UCSD-AML1 (cell line): ENCODE data around the gene PLSCR4.
A peak's percentile ranks its signal among the peaks of the same experiment; 100 is the strongest.

ENCODE experiments used
- DNase-seq: peaks from one replicate; lab custom pipeline; 2025; ENCODE audit not compliant: unreplicated experiment; lab: John Stamatoyannopoulos, UW

The PLSCR4 gene

DNA sequence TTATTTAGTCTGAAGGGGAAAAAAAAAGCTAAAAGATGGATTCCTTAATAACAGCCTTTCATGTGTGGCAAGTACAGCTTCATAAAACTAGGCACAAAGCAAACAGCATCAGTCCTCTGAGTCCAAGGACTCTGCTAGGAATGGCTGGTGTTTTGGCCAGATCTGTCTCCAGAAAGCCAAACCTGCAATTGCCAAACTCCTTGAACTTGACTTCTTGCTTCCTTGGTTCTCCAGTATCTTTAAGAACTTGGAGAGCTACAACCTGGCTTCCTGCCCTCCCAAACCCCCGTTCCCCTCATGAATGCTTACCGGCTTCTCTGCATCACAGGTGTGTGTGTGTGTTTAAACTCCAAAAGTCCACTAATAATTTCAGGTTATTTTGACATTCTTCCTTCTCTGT, 88.3 kb downstream of the PLSCR4 start:
- DNase-seq: no peak

DNA sequence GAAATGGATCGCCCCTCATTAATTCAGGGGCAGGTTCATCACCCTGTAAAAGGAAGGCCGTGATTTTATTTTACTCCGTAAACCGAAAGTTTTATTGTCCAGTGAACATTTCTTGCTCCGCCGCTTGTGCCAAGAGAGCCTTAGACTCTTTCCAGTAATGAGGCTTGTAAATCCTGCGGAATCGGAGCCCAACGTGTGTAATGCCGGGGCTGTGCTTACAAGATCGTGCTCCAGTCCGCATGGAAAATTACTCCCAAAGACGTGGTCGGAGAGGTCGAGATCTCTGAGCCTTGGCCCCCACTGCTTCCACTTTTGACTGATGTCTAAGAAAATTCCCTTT, 89.3 kb downstream of the PLSCR4 start:
- DNase-seq: no peak

DNA sequence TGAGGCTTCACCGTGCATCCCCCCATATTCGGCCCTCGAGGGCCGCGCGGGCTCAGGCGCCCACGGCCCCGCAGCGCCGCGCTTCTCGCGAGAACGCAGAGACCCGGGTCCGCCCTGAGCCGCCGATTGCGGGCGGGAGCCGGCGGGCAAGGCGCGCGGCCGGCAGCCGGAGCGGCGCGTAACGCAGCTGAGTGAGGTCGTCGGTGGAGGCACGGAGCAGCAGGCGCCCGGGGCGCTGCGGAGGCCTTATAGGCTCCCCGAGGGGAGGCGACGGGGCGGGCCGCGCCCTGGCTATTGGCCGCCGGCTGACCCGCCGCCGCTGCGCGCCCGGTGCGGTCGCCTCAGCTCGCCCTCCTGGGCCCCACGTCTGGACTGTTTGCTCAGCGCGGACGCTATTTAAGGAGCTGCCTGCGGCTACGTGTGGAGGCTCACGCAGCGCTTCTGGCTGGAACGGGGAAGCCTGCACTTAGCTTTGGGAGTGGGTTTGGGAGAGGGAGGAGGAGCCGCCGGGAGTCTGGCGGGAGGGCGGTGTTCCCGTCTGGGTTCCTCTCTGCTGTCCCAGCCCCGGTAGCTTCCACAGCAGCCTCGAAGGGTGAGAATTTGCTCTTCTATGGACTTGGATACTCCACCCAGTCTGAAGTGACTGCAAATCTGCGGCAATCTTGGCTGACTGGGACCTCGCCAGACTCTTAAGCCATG, 89.8 kb downstream of the PLSCR4 start, which contains the start of gene PLOD2:
TSS of gene PLOD2 (minus strand) at position 221 of the 699 bp plus-strand sequence. CDS start at position 26, 195 bp downstream.
- peak; percentile 5 for DNase-seq

DNA sequence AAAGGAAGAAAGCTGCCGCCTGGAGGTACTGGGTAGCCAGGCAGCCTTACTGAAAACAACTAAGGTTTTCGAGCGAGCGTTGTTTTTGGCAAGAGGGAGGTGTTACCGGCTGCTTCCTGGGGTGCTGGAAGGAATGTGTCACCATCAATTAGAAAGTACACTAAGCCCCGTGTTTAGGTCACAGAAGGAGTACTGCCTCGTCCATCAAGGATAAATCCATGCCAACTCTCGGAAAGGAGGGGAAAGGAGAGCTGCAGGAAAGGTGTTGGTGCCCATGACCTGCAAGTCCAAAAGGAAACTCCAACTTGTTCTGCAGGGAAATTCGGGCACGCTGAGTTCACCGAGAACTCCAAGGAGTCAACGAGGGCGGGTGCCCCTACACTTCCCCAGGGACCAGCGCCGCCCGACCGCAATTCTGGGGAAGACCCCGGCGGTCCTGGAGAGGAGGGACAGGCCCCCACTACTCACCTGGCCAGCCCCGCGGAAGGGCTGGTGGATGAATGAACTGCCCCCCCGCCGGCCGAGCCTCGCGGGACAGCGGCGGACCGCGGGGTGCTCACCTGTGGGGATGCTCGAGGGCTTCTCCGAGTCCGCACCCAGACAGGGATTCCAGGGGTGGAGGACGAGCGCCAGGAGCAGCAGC, 90.5 kb downstream of the PLSCR4 start:
- DNase-seq: no peak

DNA sequence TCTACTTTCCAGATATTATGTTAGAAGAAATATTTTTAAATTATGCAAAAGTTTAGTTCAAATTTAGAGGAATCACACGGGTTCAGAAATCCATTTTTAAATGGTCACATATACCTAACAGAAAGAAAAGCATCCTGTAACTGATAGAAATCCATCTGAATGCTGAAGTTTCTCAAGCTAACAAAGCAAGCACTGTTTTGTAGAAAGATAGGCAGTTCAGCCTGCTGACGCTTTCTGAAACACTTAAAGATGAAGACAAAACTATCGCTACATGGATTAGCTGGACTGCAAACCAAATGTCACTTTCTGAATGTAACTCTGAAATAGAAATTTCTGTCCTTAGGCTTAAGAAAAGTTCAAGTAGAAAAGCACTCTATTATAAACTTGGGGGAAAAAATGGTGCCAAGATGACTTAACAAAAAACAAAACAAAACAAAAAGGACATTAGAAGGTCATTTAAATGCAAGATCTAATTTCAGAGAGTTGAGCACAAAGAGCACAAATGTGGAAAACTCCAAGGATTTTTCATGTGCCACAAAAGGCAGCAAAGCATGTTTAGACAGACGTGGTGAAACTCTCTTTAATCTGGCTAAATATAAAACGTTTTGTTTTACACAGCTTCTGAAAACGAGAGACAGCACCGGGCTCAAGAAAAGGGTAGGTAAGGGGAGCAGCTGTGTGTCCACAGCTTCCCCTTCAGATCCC, 91.1 kb downstream of the PLSCR4 start:
- no peak for DNase-seq

DNA sequence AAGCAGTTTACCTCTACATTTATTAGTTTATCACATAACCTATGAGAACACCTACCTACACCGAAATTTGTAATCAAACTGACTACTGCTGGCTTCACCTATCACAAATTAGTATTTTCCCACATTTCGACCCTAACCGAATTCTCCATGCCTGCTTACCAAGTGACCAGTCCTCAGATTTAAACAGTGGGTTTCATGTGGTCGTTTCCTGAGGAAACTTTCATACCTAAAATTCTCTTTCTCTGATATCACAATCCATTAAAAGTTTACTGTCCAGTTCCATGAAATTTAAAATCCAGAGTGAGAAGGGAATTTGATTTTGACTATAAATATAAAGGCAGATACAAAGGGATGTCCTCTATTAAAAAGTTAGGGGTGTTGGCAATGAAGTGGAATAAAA, 91.9 kb downstream of the PLSCR4 start:
- DNase-seq: no peak

DNA sequence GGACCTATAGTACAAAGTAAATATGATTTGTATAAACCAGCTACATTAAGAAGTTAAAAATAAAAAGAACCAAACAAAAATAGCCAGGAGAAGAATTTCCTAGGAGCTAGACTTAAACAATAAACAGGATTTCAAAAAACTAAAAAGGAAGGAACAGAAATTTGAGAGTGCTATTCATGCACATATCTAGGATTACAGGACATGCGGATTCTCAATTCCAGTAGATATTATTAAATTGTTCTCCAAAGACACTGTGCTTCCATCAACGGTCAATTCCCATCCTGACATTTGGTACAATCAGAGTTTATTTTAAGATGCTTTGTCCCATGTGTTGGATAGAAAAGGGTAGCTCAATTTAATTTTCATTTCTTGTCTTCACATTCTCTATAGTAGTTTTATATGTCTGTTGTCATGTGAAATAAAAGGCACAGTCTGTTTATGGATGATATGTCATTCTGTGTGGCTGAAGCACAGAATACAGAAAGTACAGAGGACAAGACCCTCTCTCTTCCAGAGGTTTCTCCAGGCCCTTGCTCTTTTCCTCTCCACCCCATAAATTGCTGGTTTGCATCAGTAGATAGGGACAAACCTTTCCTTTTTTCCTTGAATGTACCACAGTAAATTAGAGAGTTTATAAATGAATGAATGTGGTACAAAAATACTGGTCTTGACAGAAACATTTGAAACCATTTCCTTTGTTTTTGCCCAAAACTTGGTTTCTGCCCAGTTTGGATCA, 93.4 kb downstream of the PLSCR4 start:
- DNase-seq: no peak

DNA sequence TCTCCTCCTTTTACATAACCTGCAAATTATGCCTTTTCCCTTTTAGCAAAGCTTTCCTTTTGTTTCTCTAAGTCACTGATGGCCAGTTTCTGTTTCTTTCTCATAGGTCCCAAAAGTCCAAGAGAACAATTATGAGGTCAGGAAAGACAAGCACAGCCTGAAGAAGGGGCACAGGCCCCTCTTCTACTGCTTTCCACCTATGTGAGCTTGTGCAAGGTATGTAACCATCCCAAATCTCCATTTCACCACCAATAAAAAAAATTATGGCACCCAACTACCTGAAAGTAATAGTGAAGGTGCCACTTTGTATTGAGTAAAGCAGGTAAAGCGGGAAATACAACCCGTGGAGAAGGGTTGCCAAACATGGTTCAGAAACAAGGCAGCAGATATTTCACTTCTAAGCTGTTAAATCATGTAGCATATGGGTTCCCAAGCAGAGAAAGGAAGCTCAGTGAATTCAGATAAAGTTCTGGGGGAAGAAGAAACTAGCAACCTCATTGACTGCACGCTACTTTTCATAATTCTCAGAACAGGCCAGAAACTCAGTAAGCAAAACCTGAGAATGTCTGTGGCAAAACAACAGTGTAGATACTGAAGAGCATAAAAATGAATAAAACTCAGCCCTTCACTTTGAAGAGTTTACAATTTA, 94.1 kb downstream of the PLSCR4 start:
- DNase-seq: no peak

DNA sequence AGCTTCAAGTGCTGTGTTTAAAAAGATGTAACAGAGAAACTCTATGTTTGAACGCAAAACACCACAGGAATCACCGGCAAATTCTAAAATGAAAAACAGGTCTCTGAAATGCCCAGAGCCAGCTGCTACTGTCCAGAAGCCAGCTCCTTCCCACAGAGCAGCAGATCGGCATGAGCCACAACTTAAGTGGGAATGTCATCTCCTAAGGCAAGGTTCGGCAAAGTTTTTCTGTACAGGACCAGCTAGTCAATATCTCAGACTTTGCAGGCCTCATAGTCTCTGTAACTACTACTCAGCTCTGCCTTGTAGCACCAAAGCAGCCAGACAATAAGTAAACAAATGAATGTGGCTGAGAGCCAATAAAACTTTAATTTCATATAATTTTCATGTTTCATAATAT, 94.8 kb downstream of the PLSCR4 start:
- no peak for DNase-seq

DNA sequence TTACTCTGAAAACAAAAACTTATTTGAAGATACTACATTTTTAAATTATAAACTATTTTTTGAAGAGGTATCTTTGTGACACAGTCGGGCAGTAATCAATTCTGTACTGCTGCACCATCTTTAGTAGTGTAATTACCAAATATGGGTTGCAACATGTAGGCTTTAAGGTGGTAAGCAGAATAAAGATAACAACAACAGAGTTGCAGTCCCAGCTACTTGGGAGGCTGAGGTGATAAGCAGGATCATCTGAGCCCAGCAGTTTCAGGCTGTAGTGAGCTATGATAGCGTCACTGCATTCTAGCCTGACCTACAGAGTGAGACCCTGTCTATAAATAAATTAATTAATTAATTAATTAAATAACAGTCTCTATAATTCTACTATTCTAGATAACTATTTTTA, 95.9 kb downstream of the PLSCR4 start:
- DNase-seq: no peak

DNA sequence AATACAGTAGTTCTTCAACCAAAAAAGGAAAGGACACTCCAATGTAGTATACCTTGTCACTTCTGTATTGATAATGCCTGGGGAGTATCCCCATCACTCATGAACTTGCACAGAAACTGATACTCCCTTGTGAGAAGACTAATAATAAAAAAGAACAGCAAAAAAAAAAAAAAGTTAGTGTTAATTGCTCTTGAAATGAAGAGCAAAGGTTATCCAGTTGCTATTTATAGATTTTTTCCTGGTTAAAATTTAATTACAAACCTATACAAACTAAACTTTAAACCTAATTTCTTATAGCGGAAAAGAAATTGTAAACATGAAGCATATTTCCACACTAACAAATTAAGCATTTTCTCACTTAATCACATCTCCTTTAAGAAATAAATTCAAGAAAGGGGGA, 96.6 kb downstream of the PLSCR4 start:
- no peak for DNase-seq

DNA sequence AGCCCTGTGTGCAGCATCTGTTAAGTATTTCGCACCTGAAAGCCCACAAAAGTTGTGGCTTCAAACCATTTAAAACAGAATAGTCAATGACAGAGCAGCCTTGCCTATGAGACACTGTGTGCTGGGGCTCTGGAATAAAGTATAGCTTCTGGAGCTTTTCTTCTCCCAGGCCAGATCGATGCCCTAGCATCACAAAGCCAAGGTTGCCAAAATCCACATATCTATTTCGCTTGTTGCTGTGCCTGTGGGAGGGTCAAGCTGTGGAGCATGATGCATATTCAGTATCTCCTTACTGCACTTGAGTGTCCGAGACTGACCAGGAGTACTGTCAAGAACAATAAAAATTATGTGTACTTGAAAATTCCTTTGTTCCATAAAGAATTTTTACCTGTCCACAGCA, 97.5 kb downstream of the PLSCR4 start:
- DNase-seq: no peak

DNA sequence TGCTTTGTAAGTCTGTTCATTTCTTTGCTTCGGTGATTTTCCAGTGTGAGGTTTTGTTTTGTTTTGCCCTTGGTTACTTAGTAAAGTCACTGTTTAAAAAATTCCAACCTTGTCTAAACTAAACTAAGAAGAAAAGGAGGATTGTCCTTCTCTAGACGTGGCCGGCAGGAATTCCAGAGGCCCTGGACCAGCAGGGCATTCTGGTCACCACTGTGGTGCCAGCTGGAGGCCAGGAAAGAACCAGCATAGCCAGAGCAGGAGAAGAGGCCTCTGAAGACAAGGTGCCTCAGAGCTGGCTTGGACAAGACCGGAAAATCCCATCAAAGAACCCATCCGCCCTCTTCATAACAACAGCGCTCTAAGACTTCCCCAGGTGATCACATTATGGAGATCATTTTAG, 98.1 kb downstream of the PLSCR4 start:
- DNase-seq: no peak

DNA sequence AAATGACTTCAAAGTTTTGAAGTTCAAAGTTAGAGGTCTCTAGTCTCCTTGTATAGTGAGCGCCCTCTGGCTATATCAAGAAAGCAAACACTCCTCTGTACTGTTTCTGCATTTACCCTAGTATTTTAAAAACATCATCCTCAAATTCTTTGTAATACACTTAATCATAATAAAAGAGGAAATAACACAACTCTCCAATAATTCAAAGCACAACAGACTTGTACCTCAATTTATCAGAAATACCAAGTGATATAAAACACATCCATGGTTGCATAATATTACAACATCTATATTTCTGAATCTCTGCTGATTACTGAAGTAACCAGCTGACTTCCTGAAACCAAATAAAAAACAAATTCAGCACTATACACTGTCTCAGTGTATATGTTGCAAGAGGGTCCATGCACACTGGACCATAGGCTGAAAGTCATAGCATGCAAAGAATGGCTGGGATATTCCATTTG, 102.4 kb downstream of the PLSCR4 start:
- no peak for DNase-seq

DNA sequence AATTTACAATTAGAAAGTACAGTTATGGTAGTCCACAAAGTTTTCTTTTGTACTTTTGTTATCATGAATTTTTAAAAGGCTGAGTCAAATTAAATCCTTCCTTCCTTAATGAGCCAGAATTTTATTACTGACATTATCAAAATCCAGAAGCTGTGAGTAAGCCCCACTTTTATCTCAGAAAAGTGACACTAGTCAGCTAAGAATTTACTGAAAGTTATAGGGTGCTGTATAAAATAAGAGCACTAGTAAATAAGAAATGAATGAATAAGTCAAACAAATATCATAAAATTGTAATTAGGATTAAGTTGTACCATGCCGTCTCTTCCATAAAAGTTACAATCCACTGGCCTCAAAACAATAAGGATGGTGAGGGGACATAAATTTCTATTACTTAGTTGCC, 105.3 kb downstream of the PLSCR4 start:
- DNase-seq: no peak

DNA sequence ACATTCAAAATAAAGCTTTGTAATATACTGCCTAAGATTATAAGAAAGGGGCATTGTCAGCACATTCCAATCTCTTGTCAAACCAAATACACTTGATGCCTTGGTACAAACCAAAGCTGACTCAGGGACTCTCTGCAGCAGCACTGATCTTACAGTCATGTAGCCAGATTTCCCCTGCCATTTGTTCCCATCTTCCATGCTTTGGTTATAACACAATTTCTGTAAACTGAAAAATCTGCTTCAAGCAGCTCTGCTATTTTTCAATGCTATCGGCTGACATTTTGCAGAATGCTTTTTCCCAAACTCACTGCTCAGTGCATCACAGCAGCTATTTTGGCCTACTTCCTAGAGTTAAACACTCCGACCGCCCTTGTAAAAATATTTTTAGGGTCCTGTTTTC, 108.1 kb downstream of the PLSCR4 start:
- DNase-seq: no peak
